OCI-M2 (cell line): Measurements from ENCODE around the gene VPS18.

Experiments used
- DNase-seq: peaks from one replicate; lab custom pipeline; 2025; ENCODE audit not compliant: unreplicated experiment; lab: John Stamatoyannopoulos, UW

The VPS18 gene

DNA sequence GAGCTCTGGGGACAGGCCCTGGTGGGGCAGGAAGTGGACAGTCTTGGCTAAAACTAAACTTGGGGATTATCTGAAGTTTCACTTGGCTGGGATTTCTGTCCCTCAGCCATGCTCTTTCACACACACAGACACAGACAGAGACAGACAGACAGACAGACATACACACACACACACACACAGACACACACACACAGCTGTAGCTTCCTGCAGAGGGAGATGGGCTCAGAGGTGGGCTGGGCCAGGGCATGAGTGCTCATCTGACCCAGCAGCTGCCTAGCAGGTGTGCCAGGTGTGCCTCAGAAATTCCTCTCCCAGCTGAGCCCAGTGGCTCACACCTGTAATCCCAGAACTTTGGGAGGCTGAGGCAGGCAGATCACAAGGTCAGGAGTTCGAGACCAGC is 23.5 kb upstream of the VPS18 start:
- DNase-seq: no peak

DNA sequence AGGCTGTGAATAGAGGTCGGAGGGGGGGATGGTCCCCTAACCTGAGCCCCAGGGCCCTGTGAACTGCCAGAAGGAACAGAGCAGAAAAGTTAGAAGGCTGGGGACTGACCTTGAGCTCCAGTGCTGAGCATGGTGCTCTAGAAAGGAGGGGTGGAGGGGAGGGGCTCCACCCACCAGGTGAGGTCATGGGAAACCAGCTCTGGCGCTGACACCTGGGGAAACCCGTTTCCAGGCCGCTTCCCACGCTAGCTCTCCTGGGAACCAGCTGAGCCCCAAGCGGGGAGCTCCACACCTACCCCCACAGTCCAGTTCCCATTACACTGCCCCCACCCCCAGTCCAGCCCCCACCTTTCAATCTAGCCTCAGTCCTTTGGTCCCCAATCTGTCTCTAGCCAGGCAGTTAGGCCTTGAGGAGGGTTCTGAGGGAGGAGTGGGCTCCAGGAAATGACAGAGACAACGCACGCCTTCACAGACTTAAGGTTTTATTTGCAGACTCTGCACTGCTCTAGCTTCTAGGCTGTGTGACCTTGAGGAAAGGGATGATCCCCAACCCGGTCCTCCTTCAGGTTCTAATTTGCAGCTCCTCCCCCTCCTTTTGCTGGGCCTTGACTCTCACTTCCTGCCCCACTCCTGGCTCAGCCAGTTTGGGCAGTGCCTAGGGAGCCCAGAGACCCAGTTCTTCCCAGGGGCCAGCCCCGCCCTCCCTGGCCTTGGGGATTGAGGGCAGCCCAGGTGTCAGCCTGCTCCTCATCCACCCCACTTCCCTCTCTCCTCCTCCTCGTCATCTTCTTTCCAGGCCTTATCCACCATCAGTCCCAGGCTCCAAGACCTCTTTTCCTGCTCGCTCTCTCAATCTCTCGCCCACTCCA is 22.3 kb upstream of the VPS18 start:
- DNase-seq: no peak

DNA sequence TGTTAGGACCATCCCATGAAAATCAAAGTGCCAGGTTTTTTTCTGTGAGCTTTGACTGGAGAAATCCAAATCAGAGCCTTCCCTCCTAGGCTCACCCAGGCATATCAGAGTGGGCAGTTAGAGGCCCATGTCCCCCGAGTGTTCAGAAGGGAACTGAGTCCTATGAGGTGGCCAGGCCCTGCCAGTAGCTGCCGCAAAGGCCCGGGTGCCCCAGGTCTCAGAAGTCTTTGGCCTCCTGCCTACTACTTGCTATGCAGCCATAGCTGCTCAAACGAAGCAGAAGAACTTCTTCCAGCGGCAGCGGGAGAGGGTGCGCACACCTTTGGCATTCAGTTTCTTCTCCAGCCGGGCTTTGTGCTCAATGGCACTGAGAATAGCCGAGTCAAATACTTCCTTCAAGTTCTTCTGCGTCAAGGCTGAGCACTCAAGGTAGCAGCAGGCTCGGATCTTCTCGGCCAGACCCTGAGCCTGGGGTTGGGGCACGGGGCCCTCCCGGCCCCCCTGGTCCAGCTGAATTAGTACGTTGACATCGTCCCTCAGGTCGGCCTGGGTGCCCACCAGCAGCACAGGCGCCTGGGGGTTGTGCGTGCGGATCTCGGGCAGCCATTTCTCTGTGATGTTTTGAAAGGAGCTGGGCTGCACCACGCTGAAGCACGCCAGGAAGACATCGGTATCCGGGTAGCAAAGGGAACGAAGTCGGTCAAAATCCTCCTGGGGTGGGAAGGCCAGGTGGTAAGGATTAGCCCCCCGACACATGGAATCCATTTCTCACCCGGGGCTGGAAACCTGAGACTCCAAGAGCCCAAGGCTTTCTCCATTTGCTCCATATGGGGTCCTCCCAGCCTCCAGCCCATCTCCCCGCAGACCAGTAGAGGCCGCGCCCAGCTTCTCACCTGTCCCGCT is 21.2 kb upstream of the VPS18 start:
- DNase-seq: no peak

DNA sequence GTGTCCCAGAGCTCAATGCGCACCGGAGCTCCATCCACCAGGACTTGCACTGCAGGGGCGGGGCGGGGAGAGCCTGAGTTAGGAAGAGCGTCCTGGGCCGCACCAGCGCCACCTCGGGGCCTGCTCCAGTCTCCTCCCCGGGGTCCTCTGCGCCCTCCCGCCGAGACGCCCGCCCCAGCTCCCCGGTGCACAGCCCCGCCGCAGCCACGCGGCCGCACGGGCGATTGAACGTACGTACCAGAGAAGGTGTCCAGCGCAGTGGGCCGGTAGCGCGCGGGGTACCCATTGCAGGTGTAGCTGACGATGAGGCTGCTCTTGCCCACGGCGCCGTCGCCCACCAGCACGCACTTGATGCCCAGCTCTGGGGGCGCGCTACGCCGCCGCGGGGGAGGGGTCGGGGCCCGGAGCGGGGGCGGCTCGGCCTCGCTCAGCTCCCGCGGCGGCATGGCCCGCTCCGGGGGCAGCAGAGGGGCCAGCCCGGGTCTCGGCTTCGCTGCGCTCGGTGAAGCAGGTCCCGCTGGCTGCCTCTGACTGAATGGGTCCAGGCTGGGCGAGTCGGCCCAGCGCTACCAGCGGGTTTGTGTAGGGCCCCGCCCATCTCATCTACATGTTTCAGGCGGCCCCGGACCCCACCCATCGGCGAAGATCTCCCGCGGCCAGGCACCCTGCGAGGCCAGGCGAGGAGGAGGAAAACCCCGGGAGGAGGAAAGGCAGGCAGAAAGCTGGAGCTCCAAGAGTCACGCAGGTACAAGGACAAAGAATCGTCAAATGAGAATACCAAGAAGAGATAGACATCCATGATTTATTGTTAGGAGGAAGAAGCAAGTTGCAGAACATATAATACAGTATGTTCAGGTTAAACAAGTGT is 20.3 kb upstream of the VPS18 start, which contains the start of gene RHOV:
TSS of gene RHOV (minus strand) at position 541 of the 868 bp plus-strand sequence. CDS start at position 446, 95 bp downstream.
- peak; percentile 13 for DNase-seq

DNA sequence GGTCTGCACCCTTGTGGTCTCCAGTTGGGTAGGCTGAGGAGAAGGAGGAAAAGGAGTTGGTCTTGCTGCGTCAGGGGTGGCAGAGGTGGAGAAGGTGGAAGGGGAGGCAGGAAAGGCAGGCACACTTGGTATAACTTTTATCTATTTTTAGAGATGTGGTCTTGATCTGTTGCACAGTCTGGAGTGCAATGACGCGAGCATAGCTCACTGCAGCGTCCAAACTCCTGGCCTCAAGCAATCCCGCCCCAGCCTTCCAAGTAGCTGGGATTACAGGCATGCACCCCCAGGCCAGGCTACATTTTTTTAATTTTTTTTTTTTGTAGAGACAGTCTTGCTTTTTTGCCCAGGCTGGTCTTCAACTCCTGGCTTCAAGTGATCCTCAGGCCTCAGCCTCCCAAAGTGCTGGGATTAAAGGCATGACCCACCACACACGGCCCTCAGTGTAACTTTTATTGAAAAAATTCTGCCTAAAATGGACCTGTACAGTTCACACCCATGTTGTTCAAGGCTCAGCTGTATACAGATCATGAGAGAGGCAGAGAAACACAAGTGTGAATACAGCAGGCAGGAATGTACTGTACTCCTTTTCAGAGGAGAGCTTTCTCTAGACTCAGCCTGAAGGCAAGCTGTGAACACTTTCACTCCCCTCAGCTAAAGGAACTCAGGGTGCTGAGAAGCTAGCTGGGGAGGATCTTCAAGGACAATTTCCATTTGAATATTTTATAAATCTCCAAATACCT is 18.1 kb upstream of the VPS18 start:
- DNase-seq: no peak

DNA sequence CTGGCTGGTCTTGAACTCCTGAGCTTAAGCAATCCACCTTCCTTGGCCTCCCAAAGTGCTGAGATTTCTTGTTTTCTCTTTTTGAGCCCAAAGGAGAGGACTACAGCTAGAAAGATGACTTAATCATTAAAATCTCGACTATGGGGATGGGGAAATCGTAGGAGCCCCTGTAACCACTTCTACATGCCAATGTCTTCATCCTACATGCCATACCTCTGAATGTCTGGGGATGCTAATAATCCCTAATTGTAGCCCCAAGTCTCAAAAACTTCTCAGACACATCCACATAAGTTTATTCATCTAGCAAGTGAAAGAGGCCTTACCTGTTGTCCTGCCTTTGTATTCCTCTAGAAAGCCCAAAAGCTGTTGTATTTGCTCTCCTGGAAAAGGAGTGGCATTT is 16.6 kb upstream of the VPS18 start:
- DNase-seq: no peak

DNA sequence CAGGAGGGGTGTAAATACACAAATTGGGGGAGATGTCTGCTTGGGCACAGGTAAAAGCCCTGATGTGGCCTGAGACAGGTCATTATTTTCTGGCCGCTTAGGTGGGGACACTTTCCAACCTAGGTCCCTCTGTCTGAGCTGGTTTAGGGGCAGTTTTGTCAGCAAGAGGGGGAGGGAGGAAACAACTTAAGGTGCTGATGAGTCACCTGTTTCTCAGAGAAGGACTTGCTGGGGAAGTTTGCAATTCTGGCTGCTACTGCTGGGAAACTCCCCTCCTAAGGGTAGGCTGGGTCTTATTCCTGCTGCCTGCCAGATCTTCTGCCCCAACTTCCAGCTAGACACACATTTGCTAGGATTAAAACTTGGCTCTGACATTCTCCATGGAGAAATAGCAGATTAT is 15.5 kb upstream of the VPS18 start:
- no peak for DNase-seq

DNA sequence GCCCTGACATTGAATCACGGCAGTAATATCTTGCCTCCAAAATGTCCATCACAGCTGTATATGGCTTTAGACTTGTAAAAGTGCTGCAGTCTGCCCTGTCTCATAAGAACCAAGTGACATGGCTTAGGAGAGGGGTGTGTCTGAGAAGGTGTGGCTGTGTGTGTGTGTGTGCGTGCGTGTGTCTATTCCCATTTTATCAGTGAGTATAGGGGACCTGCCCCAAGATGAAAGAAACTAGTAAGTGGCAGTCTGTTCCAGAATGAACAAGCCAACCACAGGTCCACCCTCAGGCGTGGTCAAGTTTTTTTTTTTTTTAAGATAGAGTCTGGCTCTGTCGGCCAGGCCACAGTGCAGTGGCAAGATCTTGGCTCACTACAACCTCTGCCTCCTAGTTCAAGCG is 14.6 kb upstream of the VPS18 start:
- DNase-seq: no peak

DNA sequence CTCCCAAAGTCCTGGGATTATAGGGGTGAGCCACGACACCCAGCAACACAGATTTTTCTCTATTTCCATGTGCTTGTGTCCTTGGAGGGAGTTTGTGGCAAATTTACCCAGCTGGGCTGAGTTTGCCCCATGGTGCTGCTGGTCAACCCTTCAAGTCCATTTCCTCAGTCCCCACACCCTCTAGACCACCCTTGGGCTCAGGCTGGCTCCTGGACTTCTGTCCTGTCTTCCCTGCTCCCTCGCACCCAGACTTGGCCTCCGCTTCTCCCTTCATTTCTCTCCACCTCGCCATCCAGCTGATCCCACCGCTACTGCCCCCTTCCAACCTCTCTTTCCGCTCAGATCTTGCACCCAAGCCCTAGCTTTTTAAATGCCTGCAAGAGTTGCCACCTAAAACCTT is 12.9 kb upstream of the VPS18 start:
- DNase-seq: no peak

DNA sequence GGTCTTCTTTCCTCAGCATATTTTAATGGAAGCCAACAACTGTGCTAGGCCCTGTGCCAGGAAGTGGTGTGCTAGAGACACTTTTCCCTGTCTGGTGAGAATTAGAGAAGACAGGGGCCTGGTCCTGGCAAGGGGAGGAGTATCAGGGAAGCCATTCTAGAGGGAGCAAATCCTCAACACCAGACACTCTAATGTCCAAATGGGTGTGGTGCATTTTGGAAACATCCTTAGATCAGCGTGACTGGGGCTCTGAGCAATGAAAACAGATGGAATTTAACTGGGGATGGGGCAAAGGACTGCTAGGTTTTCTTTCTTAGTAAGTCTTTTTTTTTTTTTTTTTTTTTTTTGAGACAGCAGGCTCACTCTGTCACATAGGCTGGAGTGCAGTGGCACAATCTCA is 7.7 kb upstream of the VPS18 start:
- DNase-seq: no peak

DNA sequence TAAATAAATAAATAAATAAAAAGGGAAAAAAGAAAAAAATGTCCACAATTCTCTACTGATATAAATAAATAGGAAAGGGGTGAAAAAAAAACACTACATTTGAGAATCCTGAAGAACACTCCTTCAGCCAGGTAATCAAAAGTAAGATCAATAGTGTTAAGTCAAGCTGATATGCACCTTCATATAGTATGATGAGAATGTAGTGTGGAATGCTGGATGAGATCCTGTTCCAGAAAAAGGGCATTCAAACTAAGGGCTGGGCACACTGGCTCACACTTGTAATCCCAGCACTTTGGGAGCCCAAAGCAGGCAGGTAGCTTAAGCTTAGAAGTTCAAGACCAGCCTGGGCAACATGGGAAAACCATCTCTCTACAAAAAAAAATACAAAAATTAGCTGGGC is 5.1 kb upstream of the VPS18 start:
- no peak for DNase-seq

DNA sequence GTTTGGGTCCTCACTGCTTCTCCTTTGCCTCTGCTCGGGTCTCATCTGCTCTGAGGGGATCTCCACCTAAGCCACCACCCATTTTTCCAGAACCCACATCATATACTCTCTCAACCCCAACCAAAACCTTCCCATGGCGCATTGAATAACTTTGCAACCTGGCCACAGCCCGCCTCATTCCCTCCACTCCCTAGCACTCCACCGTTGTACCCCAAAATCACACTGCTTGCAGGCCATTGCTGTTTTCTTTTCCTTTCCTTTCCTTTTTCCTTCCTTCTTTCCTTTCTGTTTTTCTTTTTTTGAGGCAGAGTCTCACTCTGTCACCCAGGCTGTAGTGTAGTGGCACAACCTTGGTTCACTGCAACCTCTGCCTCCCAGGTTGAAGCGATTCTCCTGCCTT is 3.1 kb upstream of the VPS18 start:
- no peak for DNase-seq

DNA sequence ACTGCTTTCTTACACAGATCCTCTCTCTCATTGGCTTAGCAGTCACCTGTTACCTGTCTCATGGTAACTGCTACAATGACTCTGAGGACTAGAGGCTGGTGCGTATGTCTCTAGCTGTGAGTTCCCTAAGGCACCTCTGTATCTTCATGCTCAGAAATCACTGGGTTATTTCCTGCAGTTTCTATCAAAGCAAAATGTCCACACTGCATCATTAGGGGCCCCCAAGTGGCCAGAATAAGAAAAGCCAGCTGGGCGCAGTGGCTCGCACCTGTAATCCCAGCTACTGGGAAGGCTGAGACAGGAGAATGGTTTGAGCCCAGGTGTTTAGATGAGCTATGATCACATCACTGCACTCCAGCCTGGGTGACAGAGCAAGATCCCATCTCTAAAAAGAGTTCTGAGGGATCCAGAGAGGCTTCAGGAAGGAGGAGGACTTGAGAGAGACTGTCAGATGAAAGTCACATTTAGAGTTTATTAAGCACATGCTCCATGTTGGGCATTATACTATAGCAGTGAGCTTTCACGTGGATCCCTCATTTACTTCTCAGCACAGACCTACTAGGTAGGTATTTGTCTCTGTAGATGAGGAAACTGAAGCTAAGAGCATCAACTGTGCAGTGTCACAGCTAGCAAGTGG is 2.3 kb upstream of the VPS18 start:
- peak; percentile 12 for DNase-seq

DNA sequence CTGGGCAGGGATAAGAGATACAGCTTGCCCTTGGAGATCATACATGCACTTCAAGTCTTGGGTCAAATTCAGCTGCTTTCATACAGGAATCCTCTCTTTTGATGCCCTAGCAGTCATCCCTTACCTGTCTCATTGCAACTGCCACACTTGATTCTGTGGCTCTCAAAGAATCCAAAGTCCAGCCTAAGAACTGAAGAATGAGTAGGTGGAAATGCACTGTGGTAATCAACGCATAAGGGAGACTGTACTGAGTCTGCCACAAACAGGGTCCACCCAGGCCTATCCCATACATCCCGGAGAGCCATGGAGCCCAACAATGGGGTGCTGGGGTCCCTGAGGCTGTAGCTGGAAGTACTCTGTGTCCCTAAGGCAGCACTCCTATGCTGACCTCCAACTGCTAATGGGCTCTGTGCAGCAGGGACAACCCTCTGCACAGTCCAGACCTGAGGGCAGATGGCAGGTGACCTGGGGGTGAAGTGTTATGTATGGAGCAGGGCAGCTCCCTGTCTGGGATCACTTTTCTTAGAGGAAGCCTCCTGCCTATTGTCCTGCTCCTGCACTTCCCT is 1.7 kb upstream of the VPS18 start:
- DNase-seq: no peak

DNA sequence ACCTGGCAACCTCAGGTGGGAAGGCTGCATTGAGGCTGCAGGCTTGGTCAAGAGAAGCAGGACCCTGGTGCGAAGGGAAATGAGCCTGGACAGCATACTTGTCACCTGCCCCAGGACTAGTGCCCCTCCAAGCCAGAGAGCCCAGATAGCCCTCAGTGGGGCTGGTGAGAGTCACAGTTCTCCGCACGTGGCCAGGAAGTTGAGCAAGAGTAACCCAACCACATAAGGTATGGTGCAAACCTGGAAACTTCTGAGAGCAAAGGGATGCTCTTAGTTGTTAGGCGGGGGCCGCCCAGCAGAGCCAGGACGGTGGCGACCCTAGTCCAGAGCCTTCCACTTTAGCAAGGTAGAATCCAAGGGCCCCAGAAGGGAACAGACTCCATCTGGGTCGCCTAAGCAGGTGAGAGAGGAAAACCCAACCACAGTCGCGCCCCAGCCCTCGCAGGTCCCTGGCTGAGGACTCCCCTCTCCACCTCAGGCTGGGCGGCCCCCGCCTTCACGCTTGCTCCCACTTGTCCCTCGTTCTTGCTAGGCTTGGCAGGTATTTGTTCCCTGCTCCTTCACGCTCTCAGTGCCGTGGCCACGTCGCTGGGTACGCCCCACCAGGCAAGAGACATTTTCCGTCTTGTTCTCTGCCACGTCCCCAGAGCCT is 1.1 kb upstream of the VPS18 start:
- DNase-seq: no peak

DNA sequence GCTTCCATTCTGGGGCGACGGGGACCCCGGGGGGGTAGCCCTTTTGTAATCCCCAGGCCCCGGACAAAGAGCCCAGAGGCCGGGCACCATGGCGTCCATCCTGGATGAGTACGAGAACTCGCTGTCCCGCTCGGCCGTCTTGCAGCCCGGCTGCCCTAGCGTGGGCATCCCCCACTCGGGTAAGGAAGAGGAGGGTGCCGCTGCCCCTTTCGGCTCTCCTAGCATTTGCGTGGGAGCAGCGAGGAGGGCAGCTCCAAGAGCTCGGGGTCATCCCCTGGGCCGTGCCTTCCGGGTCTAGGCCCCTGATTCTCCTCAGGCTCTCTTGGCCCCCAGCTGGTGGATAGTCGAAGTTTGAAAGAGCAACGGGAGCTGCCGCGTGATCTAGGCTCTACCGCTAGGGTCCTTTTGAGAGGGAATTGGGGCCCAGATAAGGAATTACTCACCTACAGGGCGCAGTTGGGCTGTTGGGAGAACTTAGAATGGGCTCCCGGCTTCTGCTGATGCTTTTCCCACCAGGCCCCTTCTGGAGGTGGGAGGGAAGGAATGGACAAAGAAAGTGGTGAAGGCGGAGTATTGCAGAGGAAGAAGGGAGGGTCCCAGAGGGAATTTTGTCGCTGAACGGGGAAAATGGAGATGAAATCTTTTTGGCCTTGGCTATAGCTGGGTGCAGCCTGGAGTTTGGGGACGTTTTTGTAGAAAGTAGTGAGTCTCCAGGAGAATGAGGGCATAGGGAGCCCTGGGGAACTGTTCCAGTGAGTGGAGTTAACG is 615 bp downstream of the VPS18 start:
- DNase-seq: peak; percentile 48

DNA sequence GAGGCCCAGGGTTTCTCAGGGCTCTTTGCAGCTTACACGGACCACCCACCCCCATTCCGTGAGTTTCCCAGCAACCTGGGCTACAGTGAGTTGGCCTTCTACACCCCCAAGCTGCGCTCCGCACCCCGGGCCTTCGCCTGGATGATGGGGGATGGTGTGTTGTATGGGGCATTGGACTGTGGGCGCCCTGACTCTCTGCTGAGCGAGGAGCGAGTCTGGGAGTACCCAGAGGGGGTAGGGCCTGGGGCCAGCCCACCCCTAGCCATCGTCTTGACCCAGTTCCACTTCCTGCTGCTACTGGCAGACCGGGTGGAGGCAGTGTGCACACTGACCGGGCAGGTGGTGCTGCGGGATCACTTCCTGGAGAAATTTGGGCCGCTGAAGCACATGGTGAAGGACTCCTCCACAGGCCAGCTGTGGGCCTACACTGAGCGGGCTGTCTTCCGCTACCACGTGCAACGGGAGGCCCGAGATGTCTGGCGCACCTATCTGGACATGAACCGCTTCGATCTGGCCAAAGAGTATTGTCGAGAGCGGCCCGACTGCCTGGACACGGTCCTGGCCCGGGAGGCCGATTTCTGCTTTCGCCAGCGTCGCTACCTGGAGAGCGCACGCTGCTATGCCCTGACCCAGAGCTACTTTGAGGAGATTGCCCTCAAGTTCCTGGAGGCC is 5.4 kb downstream of the VPS18 start:
- DNase-seq: no peak
